H1 (cell line): Measurements from ENCODE around the gene PLTP. TPM values are rescaled to one million over a fixed set of nuclear protein-coding genes. Genes with fewer than 3 reads are reported as not detected.

Experiments used
- CTBP2 ChIP-seq: IDR thresholded peaks from 2 replicates; pipeline ENCODE4 v1.7.0; 2011; ENCODE audit warnings: borderline replicate concordance, mild to moderate bottlenecking, moderate library complexity, mixed read lengths, low read length; ENCODE audit not compliant: insufficient read depth, insufficient read length
- SAP30 ChIP-seq: fragments of 300-600 bp; sonication (generic); IDR thresholded peaks from 2 replicates; pipeline ENCODE4 v1.7.1; 2012; ENCODE audit warnings: low read length, moderate library complexity, mild to moderate bottlenecking, inconsistent platforms; ENCODE audit not compliant: insufficient read depth, insufficient replicate concordance
- polyA plus RNA-seq, 7 experiments: library from polyadenylated mRNA; depleted of rRNA in 3 of 7; stranded (reverse) in 5 of 7; unstranded in 2 of 7; fragments of >200 nt in 5 of 7; fragments of 200-250 nt in 2 of 7; gene quantifications; 1 replicate in 5 of 7; 2 replicates in 1 of 7; 4 replicates in 1 of 7; pipeline versions ENCODE4 v1.2.1 to v1.2.3, GENCODE V29; 2011 to 2013; ENCODE audit warnings: missing spikeins in 2 of 7, mixed read lengths in 2 of 7
- total RNA-seq: library from RNA; stranded (reverse); fragmentation: NEBNext Ultra II Directional; extraction: Animal tissue kit (Norgen Biotek cat#: 25700); gene quantifications from 2 replicates; pipeline ENCODE4 v1.2.1, GENCODE V29; 2021

Gene PLTP
- total and polyA plus RNA-seq, 2 of the 8 experiments (the other 6 are each of a cell fraction or from before 2014, with no cell fraction given): 120 to 194 TPM

- TF ChIP-seq SAP30 (no peak), CTBP2 (no peak)
Measured at GRCh38 chr20:45883100-45883469, 28.9 kb downstream of the PLTP start (continued).
